Measurements from ENCODE around the gene INHBA.

INHBA gene

GRCh38 chr7:41702635-41703371, at the start of gene INHBA:
INHBA (minus strand) TSS chr7:41703090; CDS start chr7:41700374, 2,716 bp downstream.
- no peak for DNase-seq

GRCh38 chr7:41752615-41753014, 49.7 kb upstream of the INHBA start:
- DNase-seq, result no peak

- DNase-seq, result no peak
Observed at GRCh38 chr7:41750661-41751540, 48.0 kb upstream of the INHBA start.

GRCh38 chr7:41747961-41748360, 45.1 kb upstream of the INHBA start:
- no peak for DNase-seq

GRCh38 chr7:41745451-41745850, 42.6 kb upstream of the INHBA start:
- no peak for DNase-seq

GRCh38 chr7:41744161-41744560, 41.3 kb upstream of the INHBA start:
- DNase-seq, result no peak

GRCh38 chr7:41742401-41743020, 39.6 kb upstream of the INHBA start:
- DNase-seq, result no peak

- DNase-seq, result no peak
Observed at GRCh38 chr7:41738806-41739205, 35.9 kb upstream of the INHBA start.

GRCh38 chr7:41738336-41738735, 35.4 kb upstream of the INHBA start:
- no peak for DNase-seq

- no peak for DNase-seq
Observed at GRCh38 chr7:41735206-41735605, 32.3 kb upstream of the INHBA start.

- DNase-seq, result no peak
Observed at GRCh38 chr7:41732843-41733306, 30.0 kb upstream of the INHBA start.

- no peak for DNase-seq
Observed at GRCh38 chr7:41732436-41732785, 29.5 kb upstream of the INHBA start.

- peak; percentile 53 for DNase-seq
Observed at GRCh38 chr7:41731493-41732435, 28.9 kb upstream of the INHBA start.

GRCh38 chr7:41730668-41731067, 27.8 kb upstream of the INHBA start:
- no peak for DNase-seq

- no peak for DNase-seq
Observed at GRCh38 chr7:41730161-41730560, 27.3 kb upstream of the INHBA start.

GRCh38 chr7:41729059-41729458, 26.2 kb upstream of the INHBA start:
- DNase-seq, result no peak

GRCh38 chr7:41725013-41725412, 22.1 kb upstream of the INHBA start:
- no peak for DNase-seq

GRCh38 chr7:41720886-41721285, 18.0 kb upstream of the INHBA start:
- no peak for DNase-seq

GRCh38 chr7:41720046-41720445, 17.2 kb upstream of the INHBA start:
- no peak for DNase-seq

- no peak for DNase-seq
Observed at GRCh38 chr7:41716691-41717090, 13.8 kb upstream of the INHBA start.

- no peak for DNase-seq
Observed at GRCh38 chr7:41715000-41715399, 12.1 kb upstream of the INHBA start.

- DNase-seq, result no peak
Observed at GRCh38 chr7:41711283-41712064, 8.6 kb upstream of the INHBA start.
